NCI-H1436 treated with DMSO at 0.1 percent for 48 hours (cell line): ENCODE data around the gene DNAJC21.
"Not testable (repeated sequence)": the region's sequence is repeated elsewhere in the genome, so short reads cannot be mapped to it uniquely, and the experiment has no call there.

Experiments
- DNase-seq: peaks from one replicate; lab custom pipeline; 2025; lab: John Stamatoyannopoulos, UW

The DNAJC21 gene

DNA sequence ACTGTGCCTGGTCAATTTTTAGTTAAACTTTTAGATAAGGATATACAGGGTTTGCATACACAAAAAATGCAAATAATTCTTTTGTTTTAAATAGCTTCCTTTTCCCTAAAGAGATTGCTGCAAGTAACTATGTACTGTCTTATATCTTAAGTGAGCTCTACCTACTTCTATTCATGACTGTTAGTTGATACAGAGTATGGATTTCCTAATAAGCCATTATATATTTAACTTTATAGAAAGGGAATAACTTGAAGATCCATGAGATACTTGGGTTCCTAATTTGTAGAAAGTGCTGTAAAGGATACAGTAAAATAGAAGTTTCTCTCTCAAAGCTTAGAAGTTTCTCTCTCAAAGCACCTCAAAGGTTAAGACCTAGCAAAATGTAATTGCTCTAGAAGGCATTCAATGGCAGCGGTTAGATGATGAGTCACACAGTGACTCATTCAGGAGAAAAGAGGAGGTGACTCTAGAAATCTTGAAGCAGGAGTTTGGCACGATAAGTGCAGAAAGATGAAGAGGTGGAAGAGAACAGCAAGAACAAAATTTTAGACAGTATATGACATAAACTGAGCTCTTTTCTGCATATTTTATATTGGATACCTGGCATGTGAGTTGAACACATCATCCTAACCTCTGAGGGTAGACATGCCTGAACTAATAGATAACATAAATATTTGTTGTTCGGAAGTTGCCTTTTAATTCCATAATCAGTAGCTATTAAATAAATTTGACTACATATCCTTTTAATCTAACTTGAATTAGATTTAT lies 5.5 kb upstream of the DNAJC21 start:
- DNase-seq, result no peak

DNA sequence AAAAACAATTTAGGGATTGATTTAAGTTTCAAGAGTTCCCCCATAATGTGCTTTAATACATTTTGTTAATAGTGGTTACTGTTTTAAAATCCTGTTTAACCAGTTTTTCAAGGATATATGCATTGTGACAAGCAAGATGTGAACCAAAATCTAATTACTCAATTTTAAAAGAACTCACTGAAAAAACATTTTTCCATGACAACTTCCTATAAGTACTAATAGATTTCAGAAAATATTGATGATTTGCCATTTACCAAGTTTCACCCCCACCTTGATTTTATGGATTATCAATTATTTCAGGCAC lies 4.9 kb upstream of the DNAJC21 start:
- no peak for DNase-seq

DNA sequence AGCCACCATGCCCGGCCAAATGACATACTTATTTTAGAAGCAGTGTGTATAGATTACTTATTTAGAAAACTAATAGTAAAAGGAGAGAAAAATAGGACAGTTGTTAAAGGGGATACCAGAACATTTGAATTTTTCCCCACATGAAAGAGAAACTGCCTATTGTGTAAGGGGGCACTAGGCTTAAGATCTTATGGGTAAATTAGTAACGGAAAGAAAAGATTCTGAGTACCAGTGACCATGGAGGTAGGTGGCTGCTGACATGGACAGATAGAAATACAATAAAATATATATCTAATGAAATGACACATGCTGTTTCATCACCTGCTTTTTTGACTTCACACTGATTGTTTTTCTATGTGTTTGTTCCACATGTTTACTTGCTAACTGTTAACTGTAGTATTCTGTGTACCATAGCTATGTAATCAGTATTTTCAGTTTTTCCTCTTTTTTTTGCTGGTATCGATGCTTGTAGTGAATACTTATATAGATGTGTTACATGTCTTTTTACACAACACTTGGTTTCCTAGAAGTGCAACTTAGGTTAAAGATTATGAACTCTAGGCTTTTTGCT lies 3.0 kb upstream of the DNAJC21 start:
- no peak for DNase-seq

DNA sequence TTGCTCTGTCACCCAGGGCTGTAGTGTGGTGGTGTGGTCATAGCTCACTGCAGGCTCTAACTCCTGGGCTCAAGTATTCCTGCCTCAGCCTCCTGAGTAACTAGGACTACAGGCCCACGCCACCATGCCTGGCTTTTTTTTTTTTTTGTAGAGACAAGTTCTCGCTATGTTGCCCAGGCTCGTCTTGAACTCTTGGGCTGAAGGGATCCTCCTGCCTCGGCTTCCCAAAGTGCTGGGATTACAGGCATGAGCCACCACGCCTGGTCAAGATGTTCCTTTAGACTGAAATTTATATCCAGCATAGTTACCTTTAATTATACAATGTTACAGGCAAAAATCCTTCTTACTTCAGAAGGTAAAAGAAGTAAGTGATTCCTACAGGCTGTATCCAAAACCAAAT lies 1.6 kb upstream of the DNAJC21 start:
- no peak for DNase-seq

DNA sequence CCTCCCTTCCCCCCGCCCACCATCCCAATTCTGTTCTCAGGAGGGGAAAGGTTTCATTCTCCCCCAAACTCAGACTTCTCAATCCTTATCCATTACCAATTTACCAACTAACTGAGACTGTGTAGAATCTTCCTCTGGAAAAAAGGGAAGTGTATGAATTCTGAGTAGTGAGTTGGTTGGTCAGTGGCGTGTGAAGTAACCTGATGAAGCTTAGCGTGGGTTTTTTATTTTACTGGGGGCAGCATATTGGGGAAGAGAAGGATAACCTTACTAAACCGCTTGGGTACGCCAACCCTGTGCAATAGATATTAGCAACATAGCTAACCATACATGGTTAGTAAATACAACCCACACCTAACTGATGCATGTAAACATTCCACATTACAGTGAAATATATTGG lies 1.1 kb upstream of the DNAJC21 start:
- no peak for DNase-seq

DNA sequence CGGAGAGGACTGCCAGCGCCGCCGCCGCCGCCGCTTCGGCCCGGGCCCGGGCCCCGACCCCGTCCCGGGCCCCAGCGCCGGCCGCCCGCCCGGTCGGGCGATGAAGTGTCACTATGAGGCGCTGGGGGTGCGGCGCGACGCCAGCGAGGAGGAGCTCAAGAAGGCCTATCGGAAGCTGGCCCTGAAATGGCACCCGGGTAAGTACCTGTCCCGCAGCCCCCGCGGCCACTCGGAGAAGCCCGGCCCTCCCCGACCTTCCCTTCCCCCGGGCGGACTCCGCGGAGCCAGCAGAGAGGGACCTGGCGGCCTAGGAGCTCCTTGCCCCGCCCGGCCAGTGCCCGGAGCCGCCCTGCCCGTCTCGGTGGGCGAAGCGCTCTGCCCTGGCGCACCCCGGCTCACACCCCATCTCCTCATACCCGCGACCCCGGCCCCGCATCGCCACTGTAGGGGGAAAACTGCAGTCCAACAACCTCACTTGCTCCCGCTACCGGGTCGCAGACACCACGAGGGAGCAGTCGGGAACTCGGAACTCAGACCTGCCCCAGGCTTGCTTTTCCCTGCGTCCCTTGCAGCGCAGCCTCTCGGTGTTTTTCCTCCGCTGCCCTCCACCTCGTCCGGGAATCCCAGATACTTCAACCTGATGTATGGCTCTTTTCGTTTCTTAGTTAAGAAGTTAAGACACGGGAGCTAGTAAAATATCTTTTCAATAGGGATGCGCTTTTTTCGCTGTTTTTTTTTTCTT lies 532 bp downstream of the DNAJC21 start:
- no peak for DNase-seq

DNA sequence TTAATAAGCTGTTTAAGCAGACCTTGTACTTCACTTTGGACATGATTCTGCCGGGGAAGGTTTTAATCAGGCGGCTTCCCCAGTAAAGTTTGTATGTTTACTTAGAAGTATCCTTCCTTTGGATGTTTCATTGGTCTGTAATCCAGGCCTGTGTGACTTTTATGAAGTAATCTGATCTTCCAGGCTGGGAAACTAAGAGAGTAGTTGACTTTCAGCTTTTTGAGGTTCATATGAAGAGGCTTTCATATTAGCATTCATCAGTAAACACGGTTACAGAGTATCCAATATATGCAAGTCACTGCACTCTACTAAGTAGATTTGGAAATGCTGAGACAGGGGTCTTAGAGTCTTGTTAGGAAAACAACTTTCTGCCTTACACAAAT lies 1.1 kb downstream of the DNAJC21 start:
- DNase-seq, result no peak

DNA sequence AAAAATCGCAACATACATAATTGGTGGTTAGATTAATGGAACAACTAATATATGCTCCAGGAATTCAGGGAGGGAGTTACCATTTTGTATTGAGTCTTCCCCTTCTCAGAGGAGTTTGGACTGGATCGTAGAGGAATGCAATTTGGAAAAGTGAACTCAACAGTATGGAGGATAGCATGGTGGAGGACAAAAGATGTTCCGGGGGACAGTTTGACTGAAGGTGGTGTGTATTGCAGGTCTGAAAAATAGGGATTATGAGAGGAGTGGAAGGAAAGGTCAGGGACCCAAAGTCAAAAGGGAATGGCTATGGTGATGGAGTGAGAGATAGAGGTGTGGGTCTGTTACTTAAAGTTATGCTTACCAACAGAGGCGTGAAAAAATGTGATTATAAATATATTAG lies 1.5 kb downstream of the DNAJC21 start:
- no peak for DNase-seq

DNA sequence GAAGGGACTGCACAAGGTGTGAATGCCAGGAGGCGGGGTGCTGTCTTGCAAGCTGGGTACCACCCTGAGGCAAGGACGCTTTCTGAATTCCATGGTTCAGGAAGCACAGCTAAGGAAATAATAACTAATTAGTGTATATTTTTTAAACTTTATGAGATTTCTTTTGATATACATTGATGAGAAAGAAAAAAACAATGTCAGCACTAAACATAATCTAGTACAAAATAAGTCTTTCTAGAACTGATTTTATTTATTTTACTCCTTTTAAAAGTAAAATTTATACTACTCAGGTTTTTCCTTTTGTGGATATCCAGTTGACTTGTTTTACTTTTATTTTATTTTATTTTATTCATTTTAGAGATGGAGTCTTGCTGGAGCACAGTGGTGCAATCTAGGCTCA lies 3.6 kb downstream of the DNAJC21 start:
- no peak for DNase-seq

DNA sequence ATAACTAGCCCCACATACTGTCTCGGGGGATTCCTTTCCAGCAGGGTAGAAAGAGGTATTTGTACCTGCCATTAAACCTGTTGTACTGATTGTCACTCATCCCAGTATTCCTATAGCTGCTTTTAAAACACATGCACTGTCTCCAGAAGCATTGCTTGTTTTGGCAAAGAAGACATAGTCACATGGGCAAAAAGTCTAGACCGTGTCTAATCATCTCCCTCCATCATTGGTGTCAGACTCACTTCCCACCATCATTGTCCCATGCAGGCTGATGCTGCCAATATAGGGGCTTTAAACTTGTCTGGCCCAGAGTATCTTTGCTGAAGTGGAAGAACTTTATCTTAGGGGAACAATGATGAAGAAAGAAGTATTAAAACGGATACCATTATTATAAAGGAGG lies 12.6 kb downstream of the DNAJC21 start:
- DNase-seq, result no peak

DNA sequence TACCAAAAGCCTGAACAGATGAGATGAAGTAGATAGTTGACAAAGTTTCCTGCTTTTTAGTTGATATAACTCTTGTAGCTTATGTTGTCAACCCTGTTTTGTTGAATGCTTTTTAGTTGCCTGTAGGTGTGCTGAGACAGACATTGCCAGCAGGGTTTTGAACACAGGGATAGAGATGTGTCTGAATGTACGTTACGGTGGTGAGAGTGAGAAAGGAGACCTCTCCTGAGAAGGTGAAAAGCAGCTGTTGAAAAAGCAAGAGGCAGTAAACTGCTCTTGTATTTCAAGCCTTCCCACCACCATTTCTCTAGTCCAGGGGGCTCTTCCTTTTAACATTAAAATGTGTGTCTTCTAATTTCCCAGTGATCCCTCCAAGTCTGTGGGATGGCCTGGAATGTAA lies 14.7 kb downstream of the DNAJC21 start:
- no peak for DNase-seq

DNA sequence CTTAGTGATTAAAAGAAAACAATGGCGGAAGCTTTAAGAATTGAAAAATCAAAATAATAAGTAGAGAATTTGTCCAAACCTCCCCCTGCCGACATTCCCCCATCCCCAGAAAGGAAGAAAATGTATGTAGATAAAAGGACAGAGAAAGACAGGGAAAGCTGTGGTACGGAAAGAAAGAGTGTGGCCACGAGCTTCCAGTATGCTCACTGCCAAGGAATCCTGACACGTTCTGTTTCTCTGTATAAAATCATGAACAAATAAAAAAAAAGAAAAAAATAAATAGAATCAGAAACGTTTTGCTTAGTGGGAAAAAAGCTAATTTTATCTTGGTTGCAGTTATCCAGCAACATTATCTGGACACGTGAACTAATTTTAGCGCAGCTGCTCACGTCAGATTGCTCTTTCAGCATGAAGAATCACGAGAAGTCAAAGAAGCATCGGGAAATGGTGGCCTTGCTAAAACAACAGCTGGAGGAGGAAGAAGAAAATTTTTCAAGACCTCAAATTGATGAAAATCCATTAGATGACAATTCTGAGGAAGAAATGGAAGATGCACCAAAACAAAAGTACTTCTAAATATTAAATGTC lies 15.2 kb downstream of the DNAJC21 start:
- no peak for DNase-seq

DNA sequence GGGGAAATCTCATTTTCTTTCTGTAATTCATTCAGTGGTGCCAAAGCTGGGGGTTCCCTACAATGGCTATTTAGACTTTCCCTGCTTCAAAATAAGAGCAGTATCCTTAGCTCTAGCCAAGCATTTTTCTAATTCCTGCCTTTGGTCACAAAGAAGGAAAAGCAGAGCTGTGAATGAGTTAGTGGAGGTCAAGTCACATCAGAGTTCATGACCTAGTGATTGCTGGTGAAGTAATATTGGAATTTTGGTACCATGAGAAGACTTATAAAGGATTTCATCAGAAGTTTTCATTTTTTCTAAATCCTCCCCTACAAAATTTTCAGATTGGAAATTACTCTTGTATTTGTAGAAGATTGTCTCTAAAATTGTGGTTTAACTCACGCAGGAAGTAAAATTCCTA lies 28.0 kb downstream of the DNAJC21 start:
- no peak for DNase-seq

DNA sequence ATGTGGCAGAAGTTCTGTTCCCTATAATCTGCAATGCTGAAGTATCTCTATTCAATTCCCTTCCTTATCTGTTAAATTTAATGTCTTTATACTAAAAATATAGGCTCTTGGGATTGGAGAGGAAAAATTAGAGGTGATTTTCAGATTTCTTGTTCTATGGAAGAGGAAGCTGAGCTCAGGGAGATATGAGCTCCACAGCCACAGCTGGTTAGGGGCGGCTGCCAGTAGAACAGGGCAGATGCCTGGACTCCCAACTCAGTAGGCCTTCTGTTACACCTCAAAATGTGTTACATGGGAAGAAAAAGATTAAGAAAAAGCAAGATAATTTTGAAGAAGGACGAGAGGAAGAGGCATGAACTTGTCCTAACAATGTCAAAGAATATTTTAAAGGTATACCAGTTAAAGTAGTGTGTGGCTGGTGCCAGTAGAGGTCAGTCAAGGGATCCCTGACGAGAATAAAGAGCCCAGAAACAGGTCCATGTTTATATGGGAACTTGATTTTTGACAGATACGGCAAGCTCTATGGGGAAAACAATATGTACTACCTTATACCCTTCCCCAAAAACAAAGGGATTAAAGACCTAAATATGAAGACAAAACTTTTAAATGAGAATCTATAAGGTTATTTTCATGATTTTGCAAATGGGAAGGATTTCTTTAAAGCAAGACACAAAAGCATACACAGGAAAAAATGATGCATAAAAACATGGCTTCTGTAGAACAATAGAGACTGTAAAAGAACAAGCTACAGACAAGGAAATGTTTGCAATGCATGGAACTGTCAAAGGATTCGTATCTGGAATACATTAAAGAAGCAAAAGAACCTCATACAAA lies 28.7 kb downstream of the DNAJC21 start:
- DNase-seq, result no peak

DNA sequence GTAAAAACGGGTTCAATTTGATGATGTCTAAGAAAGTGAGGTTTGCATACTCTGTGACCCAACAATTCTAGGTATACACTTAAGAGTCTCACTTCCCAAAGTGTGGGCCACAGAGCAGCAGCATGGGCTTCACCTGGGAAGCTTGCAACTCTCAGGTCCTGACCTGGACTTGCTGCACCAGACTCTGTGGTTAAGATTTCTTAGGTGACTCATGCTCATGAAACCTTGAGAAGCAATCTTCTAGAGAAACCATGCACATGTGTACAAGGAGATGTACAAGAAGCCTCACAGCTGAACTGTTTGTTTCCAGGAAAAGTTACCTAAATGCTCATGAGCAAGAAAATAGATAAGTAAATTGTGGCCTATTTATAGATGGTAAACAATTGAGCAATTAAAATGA lies 30.0 kb downstream of the DNAJC21 start:
- DNase-seq, result no peak

DNA sequence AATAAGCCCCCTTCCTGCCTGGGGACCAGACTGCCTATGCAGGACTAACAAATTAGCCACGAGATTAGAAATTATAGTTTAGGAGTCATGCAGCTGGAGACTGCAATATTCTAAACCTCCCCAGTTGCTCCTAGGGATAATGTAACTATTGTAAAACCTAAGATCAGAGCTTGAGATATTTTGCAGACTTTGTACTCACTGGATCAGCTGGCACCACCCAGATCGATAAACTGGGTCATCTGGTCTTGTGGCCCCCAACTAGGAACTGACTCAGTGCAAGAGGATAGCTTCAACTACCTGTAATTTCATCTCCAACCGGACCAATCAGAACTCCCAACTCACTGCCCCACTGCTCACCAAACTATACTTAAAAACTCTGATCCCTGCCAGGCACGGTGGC lies 38.2 kb downstream of the DNAJC21 start:
- DNase-seq, result no peak

DNA sequence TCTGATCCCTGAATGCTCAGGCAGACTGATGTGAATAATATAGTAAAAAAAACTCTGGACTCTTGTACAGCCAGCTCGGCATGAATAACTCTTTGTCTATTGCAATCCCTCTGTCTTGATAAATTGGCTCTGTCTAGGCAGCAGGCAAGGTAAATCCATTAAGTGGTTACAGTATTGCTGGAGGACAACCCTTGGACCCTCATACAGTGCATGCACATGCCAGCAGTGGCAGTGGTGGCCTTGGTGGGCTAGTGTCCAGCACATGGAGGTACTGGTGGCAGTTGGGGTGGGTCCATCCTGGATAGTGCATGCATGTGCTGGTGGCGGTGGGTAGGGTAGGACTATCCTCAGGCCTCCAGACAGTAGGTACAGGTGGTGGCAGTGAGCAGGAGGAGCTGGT lies 38.9 kb downstream of the DNAJC21 start:
- no peak for DNase-seq

DNA sequence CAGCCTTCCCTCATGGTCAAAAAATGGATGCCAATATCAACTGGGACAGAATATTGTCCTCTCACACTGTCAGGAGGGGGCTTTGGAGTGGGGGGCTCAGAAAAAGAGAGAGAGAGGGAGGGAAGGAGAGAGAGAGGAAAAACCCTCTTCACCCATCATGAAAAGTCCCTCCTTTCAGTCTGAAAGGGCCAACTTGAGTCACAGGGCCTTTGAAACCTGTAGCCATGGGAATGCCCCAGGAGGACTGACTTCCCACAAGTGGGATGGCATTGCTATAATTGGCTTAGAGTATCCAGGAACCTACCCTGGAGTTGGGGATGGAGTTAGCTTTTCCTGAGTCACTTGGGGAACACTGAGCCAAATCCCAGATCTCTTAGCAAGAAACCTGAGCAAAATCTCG lies 41.2 kb downstream of the DNAJC21 start:
- no peak for DNase-seq

DNA sequence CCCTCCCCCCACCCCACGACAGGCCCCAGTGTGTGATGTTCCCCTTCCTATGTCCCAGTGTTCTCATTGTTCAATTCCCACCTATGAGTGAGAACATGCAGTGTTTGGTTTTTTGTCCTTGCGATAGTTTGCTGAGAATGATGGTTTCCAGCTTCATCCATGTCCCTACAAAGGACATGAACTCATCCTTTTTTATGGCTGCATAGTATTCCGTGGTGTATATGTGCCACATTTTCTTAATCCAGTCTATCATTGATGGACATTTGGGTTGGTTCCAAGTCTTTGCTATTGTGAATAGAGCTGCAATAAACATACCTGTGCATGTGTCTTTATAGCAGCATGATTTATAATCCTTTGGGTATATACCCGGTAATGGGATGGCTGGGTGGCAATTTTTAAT lies 42.3 kb downstream of the DNAJC21 start:
- not testable (repeated sequence) for DNase-seq

DNA sequence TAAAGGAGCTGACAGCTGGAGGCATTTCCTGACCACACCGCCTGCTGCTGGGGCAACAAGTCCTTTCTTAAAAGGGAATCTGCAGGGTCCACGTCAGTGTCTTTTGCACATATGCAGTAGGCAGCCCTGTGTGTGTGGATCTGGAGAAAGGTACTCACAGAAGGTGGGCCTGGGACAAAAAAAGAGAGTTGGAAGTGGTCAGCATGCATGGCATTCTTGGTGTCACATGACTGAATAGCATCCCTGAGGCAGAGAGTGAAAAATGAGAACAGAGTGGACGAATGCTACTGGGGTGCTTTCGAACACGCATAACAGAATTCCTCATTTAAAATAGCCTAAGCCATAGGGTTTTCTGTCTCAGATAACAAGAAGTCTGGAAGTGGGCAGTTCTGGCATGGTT lies 47.0 kb downstream of the DNAJC21 start:
- no peak for DNase-seq

DNA sequence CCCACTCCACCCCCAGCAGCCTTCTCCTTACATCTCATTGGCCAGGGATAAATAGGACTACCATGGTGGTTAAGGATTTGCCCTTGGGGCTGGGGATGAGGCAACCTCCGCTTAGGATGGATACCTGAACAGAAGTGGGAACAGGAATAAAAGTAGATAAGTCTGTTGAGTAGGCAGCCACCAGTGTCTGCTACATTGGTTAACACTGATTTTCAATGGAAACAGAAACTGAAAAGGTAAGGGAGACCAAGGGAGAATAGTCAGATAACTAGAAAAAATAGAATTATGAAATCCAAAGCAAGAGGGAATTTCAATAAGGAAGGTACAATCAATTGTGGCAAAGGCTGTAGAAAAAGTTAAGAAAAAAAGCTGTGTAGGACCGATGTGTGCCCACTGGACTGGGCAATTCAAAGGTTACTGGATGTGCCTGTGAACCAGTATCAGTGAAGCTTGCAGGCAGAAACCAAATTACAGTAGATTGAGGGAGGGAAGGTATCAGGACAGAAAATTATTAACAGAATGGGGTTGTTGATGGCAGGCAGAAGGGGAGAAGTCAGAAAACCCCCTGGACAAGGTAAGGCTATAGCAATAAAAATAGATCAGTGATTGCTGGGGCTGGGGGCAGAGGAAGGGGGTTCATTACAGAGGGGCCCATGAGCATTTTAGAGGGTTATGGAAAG lies 48.7 kb downstream of the DNAJC21 start:
- no peak for DNase-seq

DNA sequence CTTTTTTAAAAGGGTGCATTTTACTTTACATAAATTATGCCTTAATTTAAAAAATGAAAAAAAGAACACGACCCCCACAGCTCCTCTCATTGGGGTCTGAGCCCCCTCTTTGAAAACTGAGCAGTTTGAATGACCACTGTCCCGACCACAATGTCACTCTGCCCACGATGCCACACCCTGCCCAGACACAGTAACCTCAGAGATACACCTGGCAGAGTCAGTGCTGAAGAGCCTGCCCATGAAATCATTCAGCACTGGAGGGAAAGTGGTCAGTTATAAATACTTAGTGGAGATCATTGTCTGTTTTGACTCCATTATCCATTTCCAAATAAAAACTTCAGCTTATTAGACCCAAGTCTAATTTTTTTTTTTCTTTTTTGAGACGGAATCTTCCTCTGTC lies 49.3 kb downstream of the DNAJC21 start:
- DNase-seq, result no peak
